ENCODE measurements around the gene SIVA1. TPM values are rescaled to one million over a fixed set of nuclear protein-coding genes. Genes with fewer than 3 reads are reported as not detected.

SIVA1 gene
- polyA plus RNA-seq, 3 donors: 102 to 193 (median 156) TPM

DNA sequence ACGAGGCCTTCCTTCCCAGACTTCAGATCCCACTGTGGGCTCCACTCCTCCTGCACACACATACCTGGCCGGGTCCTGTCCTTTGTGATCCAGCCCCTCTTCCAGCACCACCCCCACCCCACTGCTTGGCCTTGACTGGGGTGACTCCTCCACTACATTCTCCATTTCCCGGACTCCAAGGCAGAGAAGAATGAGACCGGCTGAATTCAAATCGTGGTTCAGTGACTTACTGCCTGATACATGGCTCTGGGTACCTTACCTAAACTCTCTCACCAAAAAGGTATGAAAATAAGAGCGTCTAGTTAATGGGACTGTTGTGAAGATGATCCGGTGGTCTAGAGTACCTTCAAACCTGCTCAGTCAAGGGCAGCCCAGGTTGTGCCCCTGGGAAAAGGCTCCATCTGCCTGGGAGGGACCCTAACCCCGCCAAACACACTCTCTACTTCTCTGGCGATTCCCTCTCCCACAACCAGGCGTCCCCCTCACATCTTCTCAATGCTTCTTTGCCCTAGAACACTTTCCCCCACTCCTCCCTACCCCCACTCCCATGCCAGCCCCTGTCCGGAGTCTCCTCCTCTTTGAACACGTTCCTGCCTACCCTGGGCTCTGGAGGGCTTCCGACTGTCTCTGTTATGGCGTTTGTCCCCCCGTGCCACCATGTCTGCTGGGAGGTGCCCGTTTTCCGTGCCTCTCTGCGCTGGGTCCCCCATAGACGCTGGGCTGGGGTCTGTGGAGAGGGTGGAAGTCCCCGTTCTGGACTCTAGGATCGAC is 46.5 kb downstream of the SIVA1 start:
- WGBS (ENCODE audit: insufficient coverage): 35% methylated on average over 11 of the region's 21 CpGs
- Histone ChIP-seq H3K36me3 (replicated peaks in 1 of 2; ENCODE audit: control insufficient read depth in 1 of 2, insufficient read depth in 2 of 2, low read length in 2 of 2) (no peaks in the 10 kb centered on the region), H2AFZ (ENCODE audit: insufficient read depth, low read depth, low read length, poor library complexity, severe bottlenecking) (peak overlapping the region; percentile 80), H3K27ac (ENCODE audit: low read depth in 1 of 2, low read length in 2 of 2) (no peak overlapping the region), H3K4me3 (replicated peaks in 1 of 3; ENCODE audit: low read depth in 2 of 3, low read length in 3 of 3) (peak overlapping the region; percentile 29 to 77 (median 50)), H3K9ac (ENCODE audit: insufficient read depth, low read length, poor library complexity, severe bottlenecking) (no peak overlapping the region), H3K79me2 (ENCODE audit: insufficient read depth, low read length) (peaks cover 6% of the 10 kb centered on the region), H3K4me2 (replicated peaks; ENCODE audit: extremely low read depth, low read length, poor library complexity, severe bottlenecking) (peak overlapping the region; percentile 85), H3K27me3 (ENCODE audit: control insufficient read depth in 2 of 2, insufficient read depth in 2 of 2, low read length in 2 of 2) (peaks cover 0 to 34% of the 10 kb centered on the region in 2 donors), H4K20me1 (ENCODE audit: insufficient read depth, low read length) (peaks cover 4% of the 10 kb centered on the region), H3K9me3 (replicated peaks in 1 of 2; ENCODE audit: control insufficient read depth in 1 of 2, insufficient read depth in 1 of 2, low read length in 2 of 2) (no peaks in the 10 kb centered on the region), H3K4me1 (ENCODE audit: control insufficient read depth in 1 of 2, insufficient read depth in 2 of 2, low read length in 2 of 2) (peaks cover 29 to 35% of the 10 kb centered on the region in 2 donors)
- DNase-seq: no peak
- TF ChIP-seq, protein P1, sequence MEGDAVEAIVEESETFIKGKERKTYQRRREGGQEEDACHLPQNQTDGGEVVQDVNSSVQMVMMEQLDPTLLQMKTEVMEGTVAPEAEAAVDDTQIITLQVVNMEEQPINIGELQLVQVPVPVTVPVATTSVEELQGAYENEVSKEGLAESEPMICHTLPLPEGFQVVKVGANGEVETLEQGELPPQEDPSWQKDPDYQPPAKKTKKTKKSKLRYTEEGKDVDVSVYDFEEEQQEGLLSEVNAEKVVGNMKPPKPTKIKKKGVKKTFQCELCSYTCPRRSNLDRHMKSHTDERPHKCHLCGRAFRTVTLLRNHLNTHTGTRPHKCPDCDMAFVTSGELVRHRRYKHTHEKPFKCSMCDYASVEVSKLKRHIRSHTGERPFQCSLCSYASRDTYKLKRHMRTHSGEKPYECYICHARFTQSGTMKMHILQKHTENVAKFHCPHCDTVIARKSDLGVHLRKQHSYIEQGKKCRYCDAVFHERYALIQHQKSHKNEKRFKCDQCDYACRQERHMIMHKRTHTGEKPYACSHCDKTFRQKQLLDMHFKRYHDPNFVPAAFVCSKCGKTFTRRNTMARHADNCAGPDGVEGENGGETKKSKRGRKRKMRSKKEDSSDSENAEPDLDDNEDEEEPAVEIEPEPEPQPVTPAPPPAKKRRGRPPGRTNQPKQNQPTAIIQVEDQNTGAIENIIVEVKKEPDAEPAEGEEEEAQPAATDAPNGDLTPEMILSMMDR (IDR thresholded peaks at IDR 0.05): no peak
- H3K36me3 Mint-ChIP-seq: peaks cover 0 to 4% of the 10 kb centered on the region in 2 donors
- intact Hi-C loops (cut with micrococcal nuclease): loop anchor here in 1 of 2 donors (5.0 to 10.0 kb wide), 2 partner anchors 77 to 185 kb away; partner anchors contain the start of genes ADSS1 and CLBA1
- peaks cover 32% of the 10 kb centered on the region for H3K4me1 Mint-ChIP-seq
- peak overlapping the region in 4 of 7 donors; percentile 28 to 76 (median 50) for H3K27ac Mint-ChIP-seq
- peaks cover 21 to 58% (median 33%) of the 10 kb centered on the region in 3 donors for H3K27me3 Mint-ChIP-seq (ENCODE audit: low read depth in 3 of 3)
- H3K9me3 Mint-ChIP-seq: peaks cover 0 to 1% (median 0%) of the 10 kb centered on the region in 7 donors
- peak overlapping the region; percentile 64 to 73 for H3K4me3 Mint-ChIP-seq

DNA sequence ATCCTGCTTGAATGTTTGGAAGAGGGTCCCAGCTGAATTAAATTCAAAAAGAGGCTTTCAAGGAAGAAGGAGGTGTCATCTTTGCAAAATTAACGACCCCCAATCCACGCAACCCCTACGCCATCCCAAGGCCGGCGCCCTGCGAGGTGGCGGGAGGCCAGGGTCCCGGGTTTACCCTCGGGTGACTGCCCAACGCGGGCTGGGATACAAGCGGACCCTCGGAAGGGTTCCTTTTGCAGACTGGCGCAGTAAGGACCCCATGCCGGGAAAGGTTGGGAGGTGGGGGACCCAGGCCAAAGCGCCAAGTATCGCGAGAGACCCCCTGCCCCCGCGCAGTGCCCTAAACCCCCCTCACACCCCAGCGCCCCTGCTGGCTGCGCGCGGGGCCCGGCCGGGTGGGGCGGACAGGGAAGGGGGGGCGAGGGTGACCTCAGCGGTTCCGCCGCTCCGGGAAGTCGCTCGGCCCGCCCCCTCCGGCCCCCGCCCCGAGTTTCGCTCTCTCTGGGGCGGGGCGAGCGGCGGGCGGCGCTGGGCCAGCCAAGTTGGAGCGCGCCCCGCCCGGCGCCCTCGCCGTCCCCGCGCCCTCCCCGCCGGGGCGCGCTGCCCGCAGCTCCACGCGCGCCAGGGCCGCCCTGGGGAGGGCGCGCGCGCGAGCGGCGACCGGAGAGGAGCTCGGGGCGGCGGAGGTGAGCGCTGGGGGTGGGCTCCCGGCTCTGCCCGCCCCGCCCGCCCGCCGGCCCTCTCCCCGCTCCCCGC is 47.2 kb downstream of the SIVA1 start:
- 4% methylated on average over 65 of the region's 83 CpGs for WGBS (ENCODE audit: insufficient coverage)
- Mint-ChIP-seq H3K27me3 (ENCODE audit: low read depth in 3 of 3) (peaks cover 21 to 58% (median 33%) of the 10 kb centered on the region in 3 donors), H3K27ac (peak overlapping the region in 3 of 7 donors; percentile 28 to 76 (median 70)), H3K4me3 (peak overlapping the region; percentile 64 to 73), H3K9me3 (no peaks in the 10 kb centered on the region), H3K4me1 (peaks cover 30% of the 10 kb centered on the region), H3K36me3 (peaks cover 0 to 4% of the 10 kb centered on the region in 2 donors)
- TF ChIP-seq, protein P1 (IDR thresholded peaks at IDR 0.05): peak; percentile 36
- peak overlapping the region; percentile 29 to 77 (median 50) for H3K4me3 ChIP-seq (replicated peaks in 1 of 3; ENCODE audit: low read depth in 2 of 3, low read length in 3 of 3)
- H3K27ac ChIP-seq (ENCODE audit: low read depth in 1 of 2, low read length in 2 of 2): no peak overlapping the region
- no peaks in the 10 kb centered on the region for H3K36me3 ChIP-seq (replicated peaks in 1 of 2; ENCODE audit: control insufficient read depth in 1 of 2, insufficient read depth in 2 of 2, low read length in 2 of 2)
- H2AFZ ChIP-seq (ENCODE audit: insufficient read depth, low read depth, low read length, poor library complexity, severe bottlenecking): peak overlapping the region; percentile 80
- DNase-seq: peak; percentile 69 to 74 (median 73)
- peaks cover 25 to 31% of the 10 kb centered on the region in 2 donors for H3K4me1 ChIP-seq (ENCODE audit: control insufficient read depth in 1 of 2, insufficient read depth in 2 of 2, low read length in 2 of 2)
- H3K4me2 ChIP-seq (replicated peaks; ENCODE audit: extremely low read depth, low read length, poor library complexity, severe bottlenecking): peak overlapping the region; percentile 89
- no peaks in the 10 kb centered on the region for H4K20me1 ChIP-seq (ENCODE audit: insufficient read depth, low read length)
- H3K27me3 ChIP-seq (ENCODE audit: control insufficient read depth in 2 of 2, insufficient read depth in 2 of 2, low read length in 2 of 2): peaks cover 0 to 34% of the 10 kb centered on the region in 2 donors
- intact Hi-C loops (cut with micrococcal nuclease): no loop called here
- no peaks in the 10 kb centered on the region for H3K9me3 ChIP-seq (replicated peaks in 1 of 2; ENCODE audit: control insufficient read depth in 1 of 2, insufficient read depth in 1 of 2, low read length in 2 of 2)
- peak overlapping the region; percentile 36 for H3K9ac ChIP-seq (ENCODE audit: insufficient read depth, low read length, poor library complexity, severe bottlenecking)
- no peaks in the 10 kb centered on the region for H3K79me2 ChIP-seq (ENCODE audit: insufficient read depth, low read length)

All from CD14-positive monocyte (primary cell).